Upper lobe of left lung (tissue), 4 donors: ENCODE data around the gene NRXN3.

Experiments used
- CTCF ChIP-seq, 6 experiments: fragments of 450-650 bp in 4 of 6; fragments of 200-600 bp in 2 of 6; sonication (generic) in 2 of 6; IDR thresholded peaks; one replicate each; pipeline ENCODE4 v1.5.1; 2016 to 2019; ENCODE audit warnings: antibody characterized with exemption in 6 of 6
- EP300 ChIP-seq, 4 donors: sonication (generic); formaldehyde crosslinking; IDR thresholded peaks; one replicate each; pipeline ENCODE4 v1.5.1; 2017; ENCODE audit warnings: antibody characterized with exemption in 4 of 4, control low read depth in 2 of 4
- POLR2A ChIP-seq, 4 donors: fragments of 450-650 bp; IDR thresholded peaks; one replicate each; pipeline ENCODE4 v1.5.1; 2016 to 2017; ENCODE audit warnings: antibody characterized with exemption in 4 of 4, mild to moderate bottlenecking in 2 of 4
- POLR2AphosphoS5 ChIP-seq, 2 donors: sonication (generic); formaldehyde crosslinking; IDR thresholded peaks; one replicate each; pipeline ENCODE4 v1.5.1; 2017; ENCODE audit warnings: antibody characterized with exemption in 2 of 2

- TF ChIP-seq CTCF (IDR thresholded peaks at IDR 0.05) (no peak), POLR2AphosphoS5 (IDR thresholded peaks at IDR 0.05) (no peak), POLR2A (IDR thresholded peaks at IDR 0.05) (no peak), EP300 (IDR thresholded peaks at IDR 0.05) (no peak)
Observed at GRCh38 chr14:79096811-79097210, 926.6 kb downstream of the NRXN3 start.
